ENCODE data around the gene GPALPP1. TPM values are rescaled to one million over a fixed set of nuclear protein-coding genes. Genes with fewer than 3 reads are reported as not detected.

GPALPP1 gene
- polyA plus RNA-seq, 1 of the 3 experiments (the other 2 are of a cell fraction): 11.7 TPM

DNA sequence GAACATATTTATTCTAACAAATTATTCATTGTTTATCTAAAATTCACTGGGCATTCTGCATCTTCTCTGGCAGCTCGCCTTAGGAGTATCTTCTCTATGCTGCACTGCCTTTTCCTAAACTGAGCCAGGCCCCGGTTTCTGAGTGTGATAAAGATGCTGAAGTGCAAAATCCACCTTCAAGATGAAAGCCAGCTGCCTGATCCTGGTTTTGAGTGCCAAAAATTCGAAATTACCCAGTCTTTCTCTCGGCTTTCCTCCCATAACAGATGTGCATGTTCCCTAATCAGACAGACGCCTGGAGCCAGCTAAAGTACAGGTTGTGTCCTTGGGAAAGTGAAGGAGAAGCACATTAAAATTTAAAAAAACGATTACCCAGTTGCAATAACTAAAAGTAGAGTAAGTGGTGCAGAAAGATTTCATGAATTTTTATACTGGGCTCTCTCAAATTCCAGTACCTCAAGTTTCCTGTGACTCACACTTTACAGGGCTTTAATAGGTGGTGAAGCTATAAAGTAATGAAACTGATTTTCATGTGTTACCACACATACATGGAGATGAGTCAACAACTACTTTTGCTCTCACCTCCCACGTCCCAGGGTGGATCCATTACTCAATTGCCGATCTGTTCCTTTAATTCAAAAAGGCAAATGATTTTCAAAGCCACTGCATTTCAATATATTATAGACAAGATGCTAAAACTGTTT lies 66.0 kb downstream of the GPALPP1 start:
- H3K36me3 ChIP-seq (replicated peaks in 1 of 2; ENCODE audit: control insufficient read depth in 1 of 2, insufficient read depth in 2 of 2, low read length in 1 of 2): no peaks in the 10 kb centered on the region
- no peaks in the 10 kb centered on the region for H3K79me2 ChIP-seq (ENCODE audit: insufficient read depth)
- ChIA-PET CTCF (interaction anchor here (0.6 to 3.7 kb wide), 5 partner anchors 8 to 1149 kb away, joined by 3 to 22 read pairs (median 4); no protein-coding TSS in a partner anchor), POLR2A (no interaction called here)
- peak overlapping the region; percentile 48 to 80 for H3K27ac ChIP-seq (ENCODE audit: low read depth in 2 of 2, low read length in 1 of 2)
- peaks cover 7 to 12% of the 10 kb centered on the region in 2 experiments; a peak in 2 of 4 replicates for H3K4me1 ChIP-seq (ENCODE audit: control insufficient read depth in 1 of 2, insufficient read depth in 2 of 2, low read depth in 1 of 2, low read length in 1 of 2)
- 18% methylated on average over 8 of the region's 8 CpGs for WGBS (ENCODE audit: low lambda C conversion rate)
- H3K9me2 ChIP-seq: no peaks in the 10 kb centered on the region
- peak overlapping the region; percentile 91 for H2AFZ ChIP-seq (ENCODE audit: low read depth)
- peaks cover 21% of the 10 kb centered on the region for H3F3A ChIP-seq (replicated peaks; ENCODE audit: insufficient read depth)
- TF ChIP-seq, protein P1, sequence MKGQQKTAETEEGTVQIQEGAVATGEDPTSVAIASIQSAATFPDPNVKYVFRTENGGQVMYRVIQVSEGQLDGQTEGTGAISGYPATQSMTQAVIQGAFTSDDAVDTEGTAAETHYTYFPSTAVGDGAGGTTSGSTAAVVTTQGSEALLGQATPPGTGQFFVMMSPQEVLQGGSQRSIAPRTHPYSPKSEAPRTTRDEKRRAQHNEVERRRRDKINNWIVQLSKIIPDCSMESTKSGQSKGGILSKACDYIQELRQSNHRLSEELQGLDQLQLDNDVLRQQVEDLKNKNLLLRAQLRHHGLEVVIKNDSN (IDR thresholded peaks at IDR 0.05; ENCODE audit: borderline replicate concordance, low read depth): no peak
- TF ChIP-seq, protein P2, sequence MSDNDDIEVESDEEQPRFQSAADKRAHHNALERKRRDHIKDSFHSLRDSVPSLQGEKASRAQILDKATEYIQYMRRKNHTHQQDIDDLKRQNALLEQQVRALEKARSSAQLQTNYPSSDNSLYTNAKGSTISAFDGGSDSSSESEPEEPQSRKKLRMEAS (IDR thresholded peaks at IDR 0.05; ENCODE audit: low read depth): peak; percentile 30; the same call in 1 of the 2 replicates
- no peak for TF ChIP-seq RAD21 (IDR thresholded peaks at IDR 0.05; ENCODE audit: low read length)
- TF ChIP-seq, protein P3, sequence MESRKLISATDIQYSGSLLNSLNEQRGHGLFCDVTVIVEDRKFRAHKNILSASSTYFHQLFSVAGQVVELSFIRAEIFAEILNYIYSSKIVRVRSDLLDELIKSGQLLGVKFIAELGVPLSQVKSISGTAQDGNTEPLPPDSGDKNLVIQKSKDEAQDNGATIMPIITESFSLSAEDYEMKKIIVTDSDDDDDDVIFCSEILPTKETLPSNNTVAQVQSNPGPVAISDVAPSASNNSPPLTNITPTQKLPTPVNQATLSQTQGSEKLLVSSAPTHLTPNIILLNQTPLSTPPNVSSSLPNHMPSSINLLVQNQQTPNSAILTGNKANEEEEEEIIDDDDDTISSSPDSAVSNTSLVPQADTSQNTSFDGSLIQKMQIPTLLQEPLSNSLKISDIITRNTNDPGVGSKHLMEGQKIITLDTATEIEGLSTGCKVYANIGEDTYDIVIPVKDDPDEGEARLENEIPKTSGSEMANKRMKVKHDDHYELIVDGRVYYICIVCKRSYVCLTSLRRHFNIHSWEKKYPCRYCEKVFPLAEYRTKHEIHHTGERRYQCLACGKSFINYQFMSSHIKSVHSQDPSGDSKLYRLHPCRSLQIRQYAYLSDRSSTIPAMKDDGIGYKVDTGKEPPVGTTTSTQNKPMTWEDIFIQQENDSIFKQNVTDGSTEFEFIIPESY (IDR thresholded peaks at IDR 0.05; ENCODE audit: borderline replicate concordance, low read depth): peak; percentile 49; the same call in 1 of the 2 replicates
- peak; percentile 28; the same call in 1 of the 2 replicates for TF ChIP-seq NFIC (IDR thresholded peaks at IDR 0.05; ENCODE audit: borderline replicate concordance)
- peak; percentile 40 for TF ChIP-seq TCF12 (IDR thresholded peaks at IDR 0.05)
- TF ChIP-seq PBX3 (IDR thresholded peaks at IDR 0.05): peak; percentile 57; the same call in 1 of the 2 replicates
- no peak for TF ChIP-seq ELF1 (IDR thresholded peaks at IDR 0.05)
- TF ChIP-seq SMC3 (IDR thresholded peaks at IDR 0.05; ENCODE audit: low read depth, low read length): no peak
- no peak for TF ChIP-seq GATA2 (CRISPR knock-in tag; IDR thresholded peaks at IDR 0.05)
- TF ChIP-seq RXRA (IDR thresholded peaks at IDR 0.05; ENCODE audit: borderline replicate concordance, low read depth): no peak
- TF ChIP-seq EP300 (IDR thresholded peaks at IDR 0.05; ENCODE audit: borderline replicate concordance in 1 of 2, low read depth in 1 of 2, low read length in 1 of 2): peak in 1 of 2 experiments; percentile 49; a peak in 1 of 4 replicates
- no peak for TF ChIP-seq MXI1 (IDR thresholded peaks at IDR 0.05; ENCODE audit: low read depth, low read length)
- TF ChIP-seq JUND (IDR thresholded peaks at IDR 0.05): peak; percentile 73
- peak; percentile 80 for TF ChIP-seq FOSL2 (IDR thresholded peaks at IDR 0.05; ENCODE audit: borderline replicate concordance, low read depth)
- no peak for TF ChIP-seq TAF1 (IDR thresholded peaks at IDR 0.05; ENCODE audit: borderline replicate concordance, low read depth, low read length)
- TF ChIP-seq SIN3A (IDR thresholded peaks at IDR 0.05; ENCODE audit: borderline replicate concordance, low read depth, low read length): no peak
- no peak for TF ChIP-seq EZH2phosphoT487 (IDR thresholded peaks at IDR 0.05; ENCODE audit: borderline replicate concordance, low read depth)
- TF ChIP-seq FOXJ3 (CRISPR knock-in tag; IDR thresholded peaks at IDR 0.05): no peak
- peak; percentile 64; the same call in 1 of the 2 replicates for TF ChIP-seq TEAD4 (IDR thresholded peaks at IDR 0.05; ENCODE audit: borderline replicate concordance, insufficient read depth)
- TF ChIP-seq POLR2AphosphoS5 (IDR thresholded peaks at IDR 0.05; ENCODE audit: low read depth, low read length): peak; percentile 39; the same call in 1 of the 2 replicates
- no peaks in the 10 kb centered on the region for H3K9me3 ChIP-seq
- H4K20me1 ChIP-seq (ENCODE audit: insufficient read depth): no peaks in the 10 kb centered on the region
- peak overlapping the region; percentile 66 for H3K4me2 ChIP-seq
- no peak for DNase-seq
- H3K9ac ChIP-seq: peak overlapping the region; percentile 34
- H3K4me3 ChIP-seq (ENCODE audit: low read depth in 2 of 2, low read length in 1 of 2): no peak overlapping the region
- H3K27me3 ChIP-seq (ENCODE audit: insufficient read depth): no peaks in the 10 kb centered on the region
